HepG2 (cell line): ENCODE results near the gene CD274. TPM values are rescaled to one million over a fixed set of nuclear protein-coding genes. Genes with fewer than 3 reads are reported as not detected.

Source experiments
- ATAC-seq: fragments of 200-7000 bp; cut with Tn5 transposase; 3 replicates; pipeline ENCODE4 v1.9.1; 2020; ENCODE audit warnings: mild to moderate bottlenecking, moderate library complexity
- BruUV-seq: library from RNA; stranded (reverse); fragments of 400-500 nt; replicated peaks from 2 replicates; lab custom pipeline; 2021; lab: Mats Ljungman, UMichigan
- CTCF ChIA-PET: fragments of 300-600 bp; formaldehyde crosslinking; extraction: SDS; loops from one replicate; lab custom pipeline; 2021; ENCODE audit warnings: low total read pairs, inconsistent platforms, low intra/inter-chr PET ratio; lab: Yijun Ruan, JAX
- POLR2A ChIA-PET: fragments of 350-600 bp; sonication (Branson Sonifier 250); formaldehyde crosslinking; loops from one replicate; lab custom pipeline; 2020; ENCODE audit warnings: antibody characterized with exemption, inconsistent platforms; lab: Yijun Ruan, JAX
- DNase-seq: peaks from one replicate; pipeline ENCODE4 v3.0.0-alpha.2; 2015; ENCODE audit warnings: low spot score
- FAIRE-seq: peaks from 3 replicates; lab custom pipeline; 2011; peaks lifted over from hg19 to GRCh38; lab: Jason Lieb, UNC
- H2AFZ ChIP-seq: one replicate; pipeline ENCODE4 v1.6.1; 2011; ENCODE audit warnings: low read length, inconsistent platforms
- H3K27ac ChIP-seq: fragments of 300-600 bp; 3 replicates; pipeline ENCODE4 v1.8.0; 2011; ENCODE audit warnings: mixed run types, mild to moderate bottlenecking, mixed read lengths, low read length, inconsistent platforms; ENCODE audit not compliant: insufficient read depth; ENCODE audit errors: extremely low read length
- H3K27me3 ChIP-seq, 2 experiments: fragments of 200-600 bp in 1 of 2; 2 replicates in 1 of 2; 3 replicates in 1 of 2; pipeline versions ENCODE4 v1.6.0 to v1.8.0; 2011; ENCODE audit warnings: low read length in 2 of 2, mild to moderate bottlenecking in 2 of 2, moderate library complexity in 2 of 2, inconsistent platforms in 1 of 2; ENCODE audit not compliant: insufficient read depth in 2 of 2, control insufficient read depth in 1 of 2
- H3K36me3 ChIP-seq, 2 experiments: fragments of 200-600 bp in 1 of 2; replicated peaks in 1 of 2; 2 replicates in 1 of 2; 3 replicates in 1 of 2; pipeline versions ENCODE4 v1.5.1 to v1.8.0; 2011; ENCODE audit warnings: low read length in 2 of 2, inconsistent platforms in 1 of 2; ENCODE audit not compliant: insufficient read depth in 2 of 2, control insufficient read depth in 1 of 2
- H3K4me1 ChIP-seq: 2 replicates; pipeline ENCODE4 v1.5.1; 2012; ENCODE audit warnings: low read length, inconsistent platforms; ENCODE audit not compliant: insufficient read depth
- H3K4me2 ChIP-seq: 2 replicates; pipeline ENCODE4 v1.6.0; 2011; ENCODE audit warnings: low read depth, low read length, inconsistent platforms
- H3K4me3 ChIP-seq, 3 experiments: fragments of 200-600 bp in 1 of 3; sonication (generic), shearing (Covaris generic) in 1 of 3; replicated peaks in 1 of 3; 2 replicates each; pipeline ENCODE4 v1.5.1; 2011 to 2016; ENCODE audit warnings: low read length in 3 of 3, inconsistent platforms in 2 of 3, low read depth in 2 of 3, mild to moderate bottlenecking in 2 of 3, control low read depth in 1 of 3, mixed read lengths in 1 of 3; ENCODE audit not compliant: insufficient read depth in 1 of 3
- H3K79me2 ChIP-seq: one replicate; pipeline ENCODE4 v1.6.1; 2011; ENCODE audit warnings: low read length, inconsistent platforms; ENCODE audit not compliant: insufficient read depth
- H3K9ac ChIP-seq: 2 replicates; pipeline ENCODE4 v1.6.0; 2011; ENCODE audit warnings: mild to moderate bottlenecking, low read depth, low read length, inconsistent platforms; ENCODE audit not compliant: insufficient read depth
- H3K9me3 ChIP-seq: 2 replicates; pipeline ENCODE4 v1.5.1; 2012; ENCODE audit warnings: mild to moderate bottlenecking, low read length
- H4K20me1 ChIP-seq: 2 replicates; pipeline ENCODE4 v1.6.0; 2011; ENCODE audit warnings: inconsistent platforms, mild to moderate bottlenecking, low read length, moderate library complexity; ENCODE audit not compliant: insufficient read depth
- FOXA1 ChIP-seq, 2 experiments: fragments of 450-650 bp in 1 of 2; sonication (generic) in 1 of 2; formaldehyde crosslinking in 1 of 2; IDR thresholded peaks; 2 replicates each; pipeline versions ENCODE4 v1.4.0 to v1.6.1; 2016 to 2020; ENCODE audit warnings: missing genetic modification reagents in 1 of 2
- GABPA ChIP-seq, 2 experiments: IDR thresholded peaks; 2 replicates each; pipeline ENCODE4 v1.6.1; 2011 to 2016; ENCODE audit warnings: low read depth in 2 of 2, low read length in 1 of 2, missing biosample characterization in 1 of 2, missing genetic modification characterization in 1 of 2
- JDP2 ChIP-seq: sonication (generic); formaldehyde crosslinking; IDR thresholded peaks from 2 replicates; pipeline ENCODE4 v1.8.1; 2022; ENCODE audit warnings: missing genetic modification reagents, borderline replicate concordance
- SYNCRIP ChIP-seq: fragments of 200-400 bp; formaldehyde crosslinking; IDR thresholded peaks from 2 replicates; pipeline ENCODE4 v1.6.1; 2018; ENCODE audit warnings: mild to moderate bottlenecking, low read depth, low read length; ENCODE audit not compliant: insufficient read depth
- UBTF ChIP-seq: sonication (generic); formaldehyde crosslinking; IDR thresholded peaks from 2 replicates; pipeline ENCODE4 v1.4.0; 2020; ENCODE audit warnings: mild to moderate bottlenecking, missing genetic modification reagents
- ZBTB44 ChIP-seq: sonication (generic); formaldehyde crosslinking; IDR thresholded peaks from 2 replicates; pipeline ENCODE4 v1.4.0; 2020; ENCODE audit warnings: missing genetic modification reagents
- ZNF513 ChIP-seq: sonication (generic); formaldehyde crosslinking; conservative IDR thresholded peaks from 2 replicates; pipeline ENCODE4 v1.5.0; 2020; ENCODE audit warnings: missing genetic modification reagents
- ZNF672 ChIP-seq: sonication (generic); formaldehyde crosslinking; IDR thresholded peaks from 2 replicates; pipeline ENCODE4 v1.8.1; 2022; ENCODE audit warnings: missing genetic modification reagents
- ZNF687 ChIP-seq: sonication (generic); formaldehyde crosslinking; IDR thresholded peaks from 2 replicates; pipeline ENCODE4 v1.5.1; 2020; ENCODE audit warnings: mild to moderate bottlenecking, missing genetic modification reagents, moderate library complexity
- ZNF768 ChIP-seq: sonication (generic); formaldehyde crosslinking; IDR thresholded peaks from 2 replicates; pipeline ENCODE4 v1.4.0; 2020; ENCODE audit warnings: missing genetic modification reagents
- WGBS: methylation state at CpG from one replicate; pipeline ENCODE4 v1.1.6; 2017; ENCODE audit warnings: low lambda C conversion rate; 5-methylcytosine and 5-hydroxymethylcytosine counted together
- in situ Hi-C: cut with HindIII; loops from 2 replicates; pipeline ENCODE4 v1.10.0; 2017; ENCODE audit warnings: low pct_unique_long_range_greater_than_20kb; ENCODE audit not compliant: extremely low pct_ligation_motif_present
- intact Hi-C: fragments of 100-400 bp; cut with micrococcal nuclease; formaldehyde crosslinking; loops from one replicate; pipeline ENCODE4 v1.10.0; 2022; ENCODE audit not compliant: unreplicated experiment
- polyA plus RNA-seq, 8 experiments: library from polyadenylated mRNA; depleted of rRNA in 3 of 8; stranded (reverse) in 7 of 8; unstranded in 1 of 8; fragments of >200 nt; fragmentation: Illumina TruSeq in 4 of 8; extraction: Trizol in 4 of 8; gene quantifications; 2 replicates each; pipeline versions ENCODE4 v1.2.1 to v1.2.3, GENCODE V29; 2011 to 2016; ENCODE audit warnings: low read depth in 4 of 8, missing spikeins in 1 of 8, mixed read lengths in 1 of 8; ENCODE audit not compliant: insufficient read depth in 1 of 8
- total RNA-seq, 5 experiments: library from RNA; depleted of rRNA; stranded (reverse); fragments of >200 nt; fragmentation: Illumina TruSeq; extraction: Trizol; gene quantifications; 2 replicates each; pipeline ENCODE4 v1.2.3, GENCODE V29; 2016; ENCODE audit warnings: low read depth in 1 of 5

The CD274 gene
- total and polyA plus RNA-seq, 2 of the 13 experiments (the other 11 are each of a cell fraction or from before 2014, with no cell fraction given) = 0.17 to 0.49 TPM

GRCh38 chr9:5499889-5500398 lies 49.6 kb downstream of the CD274 start (continued):
- TF ChIP-seq UBTF (CRISPR knock-in tag) = no peak
- TF ChIP-seq ZBTB44 (CRISPR knock-in tag) = no peak
- TF ChIP-seq SYNCRIP = no peak
- TF ChIP-seq JDP2 (CRISPR knock-in tag) = no peak
- TF ChIP-seq GABPA (IDR thresholded peaks at IDR 0.05; ENCODE audit: low read depth, low read length) = no peak
- no peak for TF ChIP-seq GABPA (CRISPR knock-in tag; IDR thresholded peaks at IDR 0.05; ENCODE audit: low read depth)
- no peak for TF ChIP-seq FOXA1 (IDR thresholded peaks at IDR 0.05)
- no peak for TF ChIP-seq FOXA1 (CRISPR knock-in tag; IDR thresholded peaks at IDR 0.05)
- no peak for TF ChIP-seq ZNF672

- H3K27ac ChIP-seq = no peak overlapping the region
- H3K4me3 ChIP-seq = no peak overlapping the region
- WGBS = 28% methylated on average over 14 of the region's 18 CpGs
- intact Hi-C loops = no loop called here
- FAIRE-seq (no peak), ATAC-seq (no peak), DNase-seq (no peak)
- no peaks in the 10 kb centered on the region for H3K79me2 ChIP-seq
- no peak overlapping the region for H3K9ac ChIP-seq
- H3K4me1 ChIP-seq = no peaks in the 10 kb centered on the region
- H3K4me2 ChIP-seq = no peak overlapping the region
- BruUV-seq = no TSS peak
- H3K27me3 ChIP-seq = peaks cover 0 to 16% of the 10 kb centered on the region in 2 experiments; a peak in 4 of 5 replicates
- H3K36me3 ChIP-seq = no peaks in the 10 kb centered on the region
- ChIA-PET CTCF (no interaction called here), POLR2A (no interaction called here)
- H3K9me3 ChIP-seq = no peaks in the 10 kb centered on the region
- H2AFZ ChIP-seq = no peak overlapping the region
- H4K20me1 ChIP-seq = no peaks in the 10 kb centered on the region
- in situ Hi-C loops = no loop called here
- TF ChIP-seq ZNF768 (CRISPR knock-in tag) (no peak), ZNF513 (CRISPR knock-in tag) (no peak), ZNF687 (CRISPR knock-in tag) (no peak)
These were observed 50.3 kb downstream of the CD274 start for GRCh38 chr9:5500441-5501235.
